SU-DHL-6 (cell line): ENCODE measurements around the gene HIPK2.

Source experiments
- H2AFZ ChIP-seq: fragments of 200-600 bp; sonication (generic); 2 replicates; pipeline ENCODE4 v1.6.1; 2014; ENCODE audit warnings: low read depth, mild to moderate bottlenecking, moderate library complexity, mixed read lengths, antibody characterized with exemption, low read length; ENCODE audit not compliant: severe bottlenecking
- H3F3A ChIP-seq: fragments of 200-600 bp; shearing (Covaris generic); 2 replicates; pipeline ENCODE4 v1.6.0; 2016; ENCODE audit warnings: antibody characterized with exemption, mild to moderate bottlenecking; ENCODE audit not compliant: insufficient read depth
- H3K27ac ChIP-seq: fragments of 200-600 bp; sonication (generic); 2 replicates; pipeline ENCODE4 v1.5.1; 2016; ENCODE audit warnings: low read depth, mild to moderate bottlenecking, low read length, moderate library complexity, mixed read lengths
- H3K27me3 ChIP-seq: fragments of 200-600 bp; sonication (generic), shearing (Covaris generic); 2 replicates; pipeline ENCODE4 v1.6.0; 2014; ENCODE audit warnings: mild to moderate bottlenecking, low read length
- H3K36me3 ChIP-seq: fragments of 200-600 bp; sonication (generic); 2 replicates; pipeline ENCODE4 v1.6.1; 2014; ENCODE audit warnings: mild to moderate bottlenecking, low read length, mixed read lengths
- H3K4me2 ChIP-seq: fragments of 300-600, 200-600 bp; shearing (Covaris generic), sonication (generic); 2 replicates; pipeline ENCODE4 v1.6.0; 2014; ENCODE audit warnings: low read length, low read depth, mild to moderate bottlenecking; ENCODE audit not compliant: poor library complexity, severe bottlenecking
- H3K4me3 ChIP-seq: fragments of 200-600 bp; sonication (generic); 2 replicates; pipeline ENCODE4 v1.5.1; 2014; ENCODE audit warnings: antibody characterized with exemption, low read length, mild to moderate bottlenecking, mixed read lengths; ENCODE audit not compliant: insufficient read depth, poor library complexity, severe bottlenecking
- H3K79me2 ChIP-seq: fragments of 200-600 bp; sonication (generic); 2 replicates; pipeline ENCODE4 v1.6.1; 2014; ENCODE audit warnings: mild to moderate bottlenecking, low read length, moderate library complexity; ENCODE audit not compliant: insufficient read depth
- H3K9ac ChIP-seq: fragments of 200-600 bp; sonication (generic); 2 replicates; pipeline ENCODE4 v1.7.0; 2014; ENCODE audit warnings: mild to moderate bottlenecking, low read length
- H3K9me2 ChIP-seq: fragments of 200-600 bp; sonication (generic); replicated peaks from 2 replicates; pipeline ENCODE4 v1.6.1; 2014; ENCODE audit warnings: low read length; ENCODE audit not compliant: insufficient read depth
- H3K9me3 ChIP-seq: fragments of 200-600 bp; sonication (generic); 2 replicates; pipeline ENCODE4 v1.6.1; 2014; ENCODE audit warnings: low read length, mixed read lengths; ENCODE audit not compliant: insufficient read depth
- H4K20me1 ChIP-seq: fragments of 200-600 bp; sonication (generic); 2 replicates; pipeline ENCODE4 v1.6.1; 2014; ENCODE audit warnings: low read depth, mild to moderate bottlenecking, antibody characterized with exemption, low read length, moderate library complexity, mixed read lengths
- EZH2phosphoT487 ChIP-seq: fragments of 200-600 bp; sonication (generic), shearing (Covaris generic); conservative IDR thresholded peaks from 2 replicates; pipeline ENCODE4 v1.6.1; 2018; ENCODE audit warnings: mild to moderate bottlenecking, antibody characterized with exemption, low read length, moderate library complexity, mixed read lengths
- TF ChIP-seq, protein P1 (sequence below): fragments of 200-600 bp; sonication (generic); IDR thresholded peaks from one replicate; pipeline ENCODE4 v1.5.1; 2017; ENCODE audit warnings: antibody characterized with exemption, mild to moderate bottlenecking, low read length, moderate library complexity; ENCODE audit not compliant: insufficient read depth, poor library complexity, severe bottlenecking

The HIPK2 gene

DNA sequence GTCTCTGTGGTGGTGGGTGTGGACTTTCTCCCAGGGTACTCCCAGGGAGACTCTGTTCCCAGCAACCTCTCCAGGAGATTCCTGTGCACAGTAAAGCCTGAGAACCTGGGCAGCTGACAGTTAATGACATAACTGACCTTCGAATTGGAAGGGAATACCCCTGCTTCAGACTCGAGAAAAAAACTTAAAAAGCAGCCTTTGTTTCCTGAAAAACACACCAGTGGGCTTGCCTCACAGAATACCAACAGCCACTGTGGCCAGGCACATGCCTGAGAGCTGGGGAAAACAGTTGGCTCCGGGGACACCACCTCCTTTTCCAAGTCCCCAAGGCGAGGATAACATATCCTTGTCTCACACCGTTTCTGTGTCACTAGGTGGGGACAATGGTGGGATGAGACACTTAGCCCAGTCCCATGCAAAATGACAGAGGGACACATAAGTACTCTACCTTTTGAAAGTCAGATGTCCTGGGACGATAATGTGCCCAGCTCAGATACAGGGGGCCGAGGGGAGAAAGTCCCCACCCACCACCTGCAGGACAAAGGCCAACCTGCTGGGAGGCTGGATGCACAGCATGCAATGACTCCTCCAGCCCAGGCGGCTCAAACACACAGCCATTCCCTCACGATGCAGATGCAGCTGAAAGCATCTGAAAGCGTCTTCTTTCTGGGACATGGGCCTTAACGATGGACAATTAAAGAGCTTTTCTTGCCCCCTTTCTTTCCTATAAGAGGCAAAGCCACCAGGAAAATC, 65.6 kb downstream of the HIPK2 start:
- no peaks in the 10 kb centered on the region; the same call in 1 of the 2 replicates for H3K27me3 ChIP-seq
- H2AFZ ChIP-seq: no peak overlapping the region
- no peaks in the 10 kb centered on the region for H3F3A ChIP-seq
- H3K4me2 ChIP-seq: no peak overlapping the region
- no peaks in the 10 kb centered on the region for H3K9me2 ChIP-seq
- H3K36me3 ChIP-seq: no peaks in the 10 kb centered on the region
- H3K79me2 ChIP-seq: no peaks in the 10 kb centered on the region
- no peak overlapping the region for H3K27ac ChIP-seq
- TF ChIP-seq, protein P1, sequence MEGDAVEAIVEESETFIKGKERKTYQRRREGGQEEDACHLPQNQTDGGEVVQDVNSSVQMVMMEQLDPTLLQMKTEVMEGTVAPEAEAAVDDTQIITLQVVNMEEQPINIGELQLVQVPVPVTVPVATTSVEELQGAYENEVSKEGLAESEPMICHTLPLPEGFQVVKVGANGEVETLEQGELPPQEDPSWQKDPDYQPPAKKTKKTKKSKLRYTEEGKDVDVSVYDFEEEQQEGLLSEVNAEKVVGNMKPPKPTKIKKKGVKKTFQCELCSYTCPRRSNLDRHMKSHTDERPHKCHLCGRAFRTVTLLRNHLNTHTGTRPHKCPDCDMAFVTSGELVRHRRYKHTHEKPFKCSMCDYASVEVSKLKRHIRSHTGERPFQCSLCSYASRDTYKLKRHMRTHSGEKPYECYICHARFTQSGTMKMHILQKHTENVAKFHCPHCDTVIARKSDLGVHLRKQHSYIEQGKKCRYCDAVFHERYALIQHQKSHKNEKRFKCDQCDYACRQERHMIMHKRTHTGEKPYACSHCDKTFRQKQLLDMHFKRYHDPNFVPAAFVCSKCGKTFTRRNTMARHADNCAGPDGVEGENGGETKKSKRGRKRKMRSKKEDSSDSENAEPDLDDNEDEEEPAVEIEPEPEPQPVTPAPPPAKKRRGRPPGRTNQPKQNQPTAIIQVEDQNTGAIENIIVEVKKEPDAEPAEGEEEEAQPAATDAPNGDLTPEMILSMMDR: no peak
- no peak for TF ChIP-seq EZH2phosphoT487
- no peaks in the 10 kb centered on the region for H3K9me3 ChIP-seq
- H3K9ac ChIP-seq: no peak overlapping the region
- no peaks in the 10 kb centered on the region for H4K20me1 ChIP-seq
- no peak overlapping the region for H3K4me3 ChIP-seq

DNA sequence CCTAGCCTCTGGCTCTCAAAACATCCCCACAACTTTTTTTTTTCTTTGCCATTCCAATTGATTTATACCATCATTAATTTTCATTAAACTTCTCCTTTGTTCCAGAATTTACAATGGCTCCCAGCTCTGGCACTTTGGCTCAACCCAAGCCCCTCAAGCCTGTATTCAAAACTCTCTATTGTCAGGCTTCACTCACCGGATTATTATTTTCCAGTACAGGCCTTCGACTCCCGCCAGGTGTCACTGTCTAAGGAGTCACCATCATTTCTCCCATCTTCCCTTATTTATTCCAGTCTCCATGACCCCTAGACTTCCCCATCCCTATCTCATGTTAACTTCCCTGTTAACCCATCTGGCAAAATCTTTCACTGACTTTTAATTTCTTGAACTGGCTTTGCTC, 67.8 kb downstream of the HIPK2 start:
- H2AFZ ChIP-seq: no peak overlapping the region
- H3K9me3 ChIP-seq: no peaks in the 10 kb centered on the region
- TF ChIP-seq EZH2phosphoT487: no peak
- TF ChIP-seq, protein P1: no peak
- no peak overlapping the region for H3K4me3 ChIP-seq
- no peaks in the 10 kb centered on the region for H3F3A ChIP-seq
- no peaks in the 10 kb centered on the region for H3K9me2 ChIP-seq
- H3K9ac ChIP-seq: no peak overlapping the region
- no peak overlapping the region for H3K4me2 ChIP-seq
- no peaks in the 10 kb centered on the region for H4K20me1 ChIP-seq
- no peak overlapping the region for H3K27ac ChIP-seq
- no peaks in the 10 kb centered on the region for H3K36me3 ChIP-seq
- H3K79me2 ChIP-seq: no peaks in the 10 kb centered on the region
- no peaks in the 10 kb centered on the region for H3K27me3 ChIP-seq

DNA sequence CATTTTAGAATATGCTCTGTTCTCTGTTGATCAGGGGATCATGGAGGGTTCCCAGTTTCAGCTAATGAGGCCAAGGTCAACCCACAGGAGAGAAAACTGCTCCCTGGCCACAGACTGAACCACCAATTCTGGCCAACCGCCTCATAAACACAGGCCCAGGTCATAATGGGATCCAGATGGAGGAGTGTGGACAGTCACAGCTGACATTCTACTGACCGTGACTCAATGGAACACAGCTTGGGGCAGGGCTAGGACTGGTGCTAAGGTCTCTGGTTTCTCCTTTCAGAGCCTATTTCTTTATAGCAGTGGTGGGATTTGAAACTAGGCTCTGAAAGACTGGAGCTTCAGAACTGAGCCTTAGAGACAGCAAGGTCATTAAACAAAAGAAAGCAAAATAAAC, 68.3 kb downstream of the HIPK2 start:
- no peaks in the 10 kb centered on the region for H3K9me3 ChIP-seq
- H3K9me2 ChIP-seq: no peaks in the 10 kb centered on the region
- no peak overlapping the region for H3K4me2 ChIP-seq
- no peaks in the 10 kb centered on the region for H3K36me3 ChIP-seq
- no peaks in the 10 kb centered on the region for H4K20me1 ChIP-seq
- H3K4me3 ChIP-seq: no peak overlapping the region
- H3K27ac ChIP-seq: no peak overlapping the region
- no peaks in the 10 kb centered on the region for H3F3A ChIP-seq
- TF ChIP-seq, protein P1: no peak
- TF ChIP-seq EZH2phosphoT487: no peak
- no peak overlapping the region for H3K9ac ChIP-seq
- no peaks in the 10 kb centered on the region for H3K27me3 ChIP-seq
- H2AFZ ChIP-seq: no peak overlapping the region
- no peaks in the 10 kb centered on the region for H3K79me2 ChIP-seq
